Inflammatory macrophage treated with lipopolysaccharide for 4 hours (primary cell): ENCODE data around the gene SELENOP.
"Not testable (repeated sequence)": the region's sequence is repeated elsewhere in the genome, so short reads cannot be mapped to it uniquely, and the experiment has no call there.

ENCODE experiments used
- DNase-seq: peaks from one replicate; pipeline ENCODE4 v3.0.0-alpha.2; 2020

SELENOP gene, protein sequence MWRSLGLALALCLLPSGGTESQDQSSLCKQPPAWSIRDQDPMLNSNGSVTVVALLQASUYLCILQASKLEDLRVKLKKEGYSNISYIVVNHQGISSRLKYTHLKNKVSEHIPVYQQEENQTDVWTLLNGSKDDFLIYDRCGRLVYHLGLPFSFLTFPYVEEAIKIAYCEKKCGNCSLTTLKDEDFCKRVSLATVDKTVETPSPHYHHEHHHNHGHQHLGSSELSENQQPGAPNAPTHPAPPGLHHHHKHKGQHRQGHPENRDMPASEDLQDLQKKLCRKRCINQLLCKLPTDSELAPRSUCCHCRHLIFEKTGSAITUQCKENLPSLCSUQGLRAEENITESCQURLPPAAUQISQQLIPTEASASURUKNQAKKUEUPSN

DNA sequence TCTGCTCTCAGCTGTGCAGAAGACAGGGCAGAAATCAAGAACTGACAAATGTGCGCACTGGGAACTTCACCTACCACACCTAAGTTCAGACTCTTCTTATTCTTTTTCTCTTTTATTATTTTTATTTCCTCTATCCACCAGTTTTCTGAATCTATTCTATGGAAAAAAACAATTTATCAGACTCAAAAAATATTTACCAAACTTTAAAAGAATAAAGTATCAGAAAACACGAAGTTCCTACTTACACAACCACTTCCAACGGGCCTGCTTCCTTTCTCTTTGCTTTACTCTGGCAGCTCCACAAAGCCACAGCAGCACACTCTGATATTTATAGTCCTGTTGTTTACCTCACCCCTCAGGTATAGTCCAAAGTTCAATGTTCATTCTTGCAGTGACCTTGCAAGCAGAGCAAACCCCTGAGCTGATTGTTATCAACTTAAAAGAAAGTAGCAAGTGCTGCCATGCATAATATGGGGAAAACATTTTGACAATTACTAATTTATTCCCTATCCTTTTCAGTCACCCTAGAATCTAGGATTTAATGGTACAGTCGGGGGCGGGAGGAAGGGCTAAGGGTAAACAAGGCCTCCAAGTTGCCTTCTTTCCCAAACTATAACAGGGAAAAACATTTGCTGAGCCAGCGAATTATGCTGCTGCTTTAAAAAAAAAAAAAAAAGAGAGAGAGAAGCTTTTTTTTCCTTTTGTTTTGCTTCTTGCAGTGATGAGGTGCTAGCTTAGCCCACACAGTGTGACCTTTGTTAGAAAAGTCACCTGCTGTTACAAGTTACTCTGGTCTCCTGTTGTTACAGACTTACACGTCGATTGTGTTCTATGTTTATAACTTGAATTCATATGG is at the start of gene SELENOP:
SELENOP (minus strand) TSS at position 302 of the 856 bp plus-strand sequence. CDS start 3,539 bp downstream, outside the sequence.
- peak; percentile 30 for DNase-seq

DNA sequence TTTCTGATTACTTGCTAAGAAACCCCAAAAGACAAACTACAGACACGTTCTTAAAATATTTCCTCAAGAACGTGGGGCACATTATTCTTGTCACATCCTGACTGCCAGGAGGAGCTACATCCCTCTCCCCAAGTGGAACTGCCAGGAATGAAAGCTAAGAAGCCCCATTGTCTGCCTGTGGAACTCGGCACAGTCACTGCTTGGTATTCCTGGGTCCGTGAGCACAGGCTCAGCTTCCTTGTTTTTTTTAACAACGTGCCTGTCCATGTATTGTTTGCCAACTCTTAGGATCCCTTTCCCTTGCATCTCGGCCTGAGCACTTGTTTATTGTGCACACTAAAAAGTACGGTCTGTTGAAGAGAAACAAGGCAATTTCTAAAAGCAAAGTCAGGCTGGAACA is 47.0 kb upstream of the SELENOP start:
- no peak for DNase-seq

DNA sequence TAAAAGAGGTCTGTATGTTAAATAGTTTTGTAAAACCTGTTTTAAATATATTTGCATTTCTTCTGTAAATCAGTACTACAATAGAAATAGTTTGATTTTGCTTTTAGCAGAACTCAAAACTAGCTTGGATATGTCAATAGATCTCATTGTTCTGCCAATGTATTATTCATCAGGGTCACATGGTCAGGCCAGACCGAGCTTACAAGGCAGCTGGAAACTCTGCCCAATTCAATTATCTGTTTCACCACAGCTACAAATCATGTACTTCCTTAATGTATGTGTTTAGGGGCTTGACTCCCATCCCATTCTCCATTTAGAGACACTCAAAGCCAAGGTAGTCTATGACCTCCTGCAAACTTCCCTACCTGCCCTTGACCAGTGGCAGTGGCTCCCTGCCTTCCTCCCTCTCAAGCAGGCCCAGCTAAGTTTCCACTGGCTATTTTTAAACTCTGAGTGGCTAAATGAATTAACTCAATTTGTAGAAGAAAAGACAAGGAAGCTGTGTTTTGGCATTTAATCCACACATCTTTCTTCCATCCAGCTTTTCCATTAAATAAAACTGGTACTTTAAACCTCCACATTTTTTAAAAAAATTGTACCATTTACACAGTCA is 46.4 kb upstream of the SELENOP start:
- no peak for DNase-seq

DNA sequence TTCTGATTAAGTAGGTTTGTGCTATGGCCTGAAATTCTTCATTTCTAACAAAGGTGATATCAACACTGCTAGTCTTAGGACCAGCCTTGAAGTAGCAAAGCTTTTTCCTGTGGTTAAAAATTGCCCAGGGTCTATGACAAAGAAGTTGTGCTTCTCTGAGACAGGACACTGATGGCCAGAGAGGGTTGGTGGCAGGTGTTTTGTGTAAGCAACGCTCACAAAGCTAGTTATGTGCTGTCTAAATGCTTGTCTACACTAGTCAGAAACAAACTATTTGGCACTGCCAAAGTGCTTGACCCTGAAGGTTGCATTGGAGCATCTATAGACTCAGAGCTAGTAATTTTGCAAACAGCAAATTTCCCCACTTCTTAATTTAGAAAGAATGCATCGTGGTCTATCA is 44.1 kb upstream of the SELENOP start:
- DNase-seq, result no peak

DNA sequence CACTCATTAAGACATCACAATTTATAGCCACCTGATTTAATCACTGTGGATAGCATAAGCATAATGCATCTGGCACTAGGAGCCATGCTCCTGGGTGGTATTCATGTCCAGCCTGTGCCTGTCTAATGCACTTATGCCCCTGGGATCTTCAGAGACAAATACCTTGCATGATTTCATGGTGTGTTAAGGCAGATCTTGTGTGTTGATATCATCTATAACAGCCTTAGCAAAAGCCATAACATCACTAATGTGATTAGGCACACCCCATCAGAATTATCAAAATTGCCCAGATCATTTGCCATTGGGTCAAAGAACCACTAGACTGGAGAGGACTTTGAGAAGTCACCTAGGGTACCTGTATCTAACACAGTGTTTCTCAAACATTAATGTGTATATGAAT is 43.7 kb upstream of the SELENOP start:
- no peak for DNase-seq

DNA sequence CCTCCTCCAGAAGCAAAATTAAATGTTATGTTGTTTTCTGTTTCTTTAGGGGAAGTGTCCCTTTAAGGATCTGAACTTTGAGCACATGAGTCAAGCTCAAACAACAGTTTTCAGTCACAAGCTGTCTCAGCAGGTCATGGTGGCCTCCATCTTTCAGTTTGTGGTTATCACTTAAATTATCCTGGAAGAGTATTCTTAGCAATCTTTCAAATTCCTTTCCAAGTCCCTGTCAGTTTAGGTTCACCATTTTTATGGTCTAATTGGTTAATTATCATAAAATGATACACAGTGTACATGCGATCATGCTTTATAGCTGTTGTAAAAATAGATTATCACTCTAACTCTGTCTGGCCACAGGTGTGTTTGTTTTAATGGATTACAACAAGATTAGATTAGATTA is 43.1 kb upstream of the SELENOP start:
- DNase-seq, result no peak

DNA sequence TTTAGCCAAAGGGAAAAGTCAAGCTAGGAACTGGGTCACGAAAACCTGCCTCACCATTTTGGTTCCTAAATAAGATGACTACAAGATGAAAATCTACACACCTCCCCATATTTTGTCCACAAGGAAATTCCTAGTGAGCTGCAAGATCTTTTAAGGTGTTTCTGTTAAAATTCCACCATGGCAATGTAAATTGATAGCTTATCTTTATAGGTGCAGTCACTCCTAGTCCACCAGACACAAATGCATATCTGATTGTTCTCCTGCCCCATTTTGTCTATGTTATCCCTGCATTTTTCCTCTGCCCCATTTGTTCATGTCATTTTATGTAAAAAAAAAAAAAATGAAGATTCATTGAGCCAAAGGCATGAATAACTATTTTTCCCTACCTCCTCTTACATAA is 41.1 kb upstream of the SELENOP start:
- DNase-seq, result no peak

DNA sequence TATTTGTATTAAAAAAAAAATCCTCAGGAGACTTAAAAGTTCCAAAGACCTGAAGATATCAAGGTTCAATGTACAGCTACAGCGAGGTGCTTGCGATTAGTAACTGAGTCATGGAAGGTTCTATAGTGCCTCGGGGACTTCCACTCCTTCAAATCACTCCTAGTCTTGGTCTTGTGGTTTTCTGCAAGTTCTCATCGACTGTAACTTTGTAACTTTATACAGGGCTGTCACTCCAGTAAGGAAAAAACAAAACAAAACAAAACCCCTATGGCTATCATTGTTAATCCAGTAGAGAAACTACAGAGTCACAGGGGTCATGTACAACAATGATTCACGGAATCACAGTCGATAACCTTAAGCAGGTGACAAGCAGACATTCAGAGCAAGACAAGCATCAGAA is 39.8 kb upstream of the SELENOP start:
- DNase-seq, result no peak

DNA sequence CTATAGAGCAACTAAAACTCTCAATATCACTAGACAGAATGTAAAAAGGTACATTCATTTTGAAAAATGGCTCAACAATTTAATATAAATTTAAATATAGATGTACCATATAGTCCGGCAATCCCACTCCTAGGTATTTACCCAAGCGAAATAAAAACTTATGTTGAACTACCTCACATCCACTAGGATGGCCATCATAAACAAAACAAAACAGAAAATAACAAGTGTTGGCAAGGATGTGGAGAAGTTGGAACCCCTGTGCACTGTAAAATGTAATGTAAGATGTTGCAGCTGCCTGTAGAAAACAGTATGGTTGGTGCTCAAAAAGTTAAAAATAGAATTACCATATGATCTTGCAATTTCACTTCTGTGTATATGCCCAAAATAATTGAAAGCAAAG is 36.9 kb upstream of the SELENOP start:
- DNase-seq, result no peak

DNA sequence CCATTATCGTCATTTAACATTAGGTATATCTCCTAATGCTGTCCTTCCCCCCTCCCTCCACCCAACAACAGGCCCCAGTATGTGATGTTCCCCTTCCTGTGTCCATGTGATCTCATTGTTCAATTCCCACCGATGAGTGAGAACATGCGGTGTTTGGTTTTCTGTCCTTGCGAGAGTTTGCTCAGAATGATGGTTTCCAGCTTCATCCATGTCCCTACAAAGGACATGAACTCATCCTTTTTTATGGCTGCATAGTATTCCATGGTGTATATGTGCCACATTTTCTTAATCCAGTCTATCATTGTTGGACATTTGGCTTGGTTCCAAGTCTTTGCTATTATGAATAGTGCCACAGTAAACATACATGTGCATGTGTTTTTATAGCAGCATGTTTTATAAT is 32.7 kb upstream of the SELENOP start:
- not testable (repeated sequence) for DNase-seq

DNA sequence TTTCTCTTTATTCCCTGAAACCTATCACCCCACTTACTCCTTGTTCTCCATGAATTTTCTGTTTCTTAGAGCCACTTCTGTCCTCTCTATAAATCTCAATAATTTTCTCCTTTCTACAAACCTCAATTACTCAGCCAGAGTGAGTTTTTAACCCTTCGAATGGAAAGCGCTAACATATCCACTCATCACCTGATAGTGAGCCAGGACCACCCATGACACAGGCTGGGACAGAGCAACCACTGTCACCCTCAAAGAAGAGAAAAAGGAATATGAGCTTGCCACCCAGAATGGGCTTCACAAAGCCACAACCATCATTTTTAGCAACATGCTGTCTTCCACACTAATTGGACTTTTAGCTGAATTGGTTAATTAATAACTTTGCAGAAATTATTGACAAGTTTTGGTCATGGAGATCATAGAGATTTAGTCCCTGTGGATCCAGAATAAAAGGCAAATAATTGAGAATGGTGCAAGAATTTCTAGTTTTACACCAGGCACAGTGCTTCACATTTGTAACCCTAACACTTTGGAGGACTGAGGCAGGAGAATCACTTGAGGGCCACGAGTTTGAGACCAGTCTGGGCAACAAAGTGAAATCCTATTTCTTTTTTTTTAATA is 32.1 kb upstream of the SELENOP start:
- DNase-seq, result no peak

DNA sequence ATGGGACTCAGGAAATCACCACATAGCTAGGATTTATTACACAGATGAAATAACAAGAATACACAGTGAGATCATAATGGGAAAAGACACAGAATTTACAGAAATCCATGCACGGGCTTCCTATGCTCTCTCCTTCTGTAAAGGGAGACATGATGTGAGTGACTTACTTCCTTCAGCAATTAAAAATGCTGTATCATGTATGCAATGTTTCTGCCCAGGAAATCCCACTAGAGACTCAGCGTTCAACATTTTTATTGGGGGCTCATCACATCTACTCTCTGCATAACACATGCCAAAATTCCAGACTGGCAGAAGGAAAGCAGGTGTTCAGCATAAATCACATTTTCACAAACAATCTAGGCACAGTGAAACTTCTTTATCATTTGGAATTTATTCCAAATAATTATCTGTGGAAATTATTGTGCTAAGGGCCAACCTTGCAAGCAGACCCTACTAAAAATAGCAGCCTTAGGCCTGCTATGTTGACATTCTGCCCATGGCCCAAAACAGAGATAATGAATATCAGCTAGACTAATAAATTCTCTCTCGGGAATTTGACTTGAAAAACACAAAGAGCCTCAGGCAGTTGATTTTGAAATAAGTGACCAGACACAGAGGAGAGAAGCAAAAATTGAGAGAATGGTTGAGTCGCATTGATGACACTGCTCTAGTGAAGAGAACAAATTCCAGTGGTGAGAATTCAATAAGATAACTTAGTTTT is 31.4 kb upstream of the SELENOP start:
- no peak for DNase-seq

DNA sequence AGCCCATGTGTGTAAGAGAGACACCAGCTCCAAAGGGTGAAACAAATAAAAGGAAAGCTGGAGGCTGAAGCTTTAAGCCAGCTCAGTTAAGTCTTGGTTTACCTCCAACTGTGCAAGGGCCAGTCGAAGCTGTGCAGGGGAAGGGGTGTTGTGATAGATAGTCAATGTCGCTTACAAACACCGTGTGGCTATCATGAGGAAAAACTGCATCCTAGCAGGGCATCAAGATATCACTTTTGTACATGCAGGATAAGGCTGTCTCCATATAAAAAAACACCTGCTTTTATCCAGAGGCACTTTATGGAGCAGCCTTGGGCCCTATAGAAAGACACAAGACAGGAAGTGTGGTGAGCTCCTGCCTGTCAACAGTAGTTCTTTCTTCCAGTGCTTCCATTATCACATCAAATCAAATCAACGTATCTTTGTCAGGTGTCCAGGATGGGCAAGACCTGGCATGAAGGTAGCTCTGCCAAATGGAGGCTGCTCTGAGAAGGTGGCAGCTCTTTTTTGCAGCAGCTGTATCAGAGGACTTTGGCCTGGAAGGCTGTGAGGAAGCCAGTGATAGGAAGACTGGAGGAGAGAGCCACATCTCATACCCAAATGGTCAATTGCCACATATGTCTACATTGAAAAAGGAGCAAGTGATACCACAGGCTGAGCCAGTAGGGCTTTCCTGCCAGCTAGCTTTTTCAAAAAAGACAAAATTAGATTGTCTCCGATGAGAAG is 29.3 kb upstream of the SELENOP start:
- DNase-seq, result no peak

DNA sequence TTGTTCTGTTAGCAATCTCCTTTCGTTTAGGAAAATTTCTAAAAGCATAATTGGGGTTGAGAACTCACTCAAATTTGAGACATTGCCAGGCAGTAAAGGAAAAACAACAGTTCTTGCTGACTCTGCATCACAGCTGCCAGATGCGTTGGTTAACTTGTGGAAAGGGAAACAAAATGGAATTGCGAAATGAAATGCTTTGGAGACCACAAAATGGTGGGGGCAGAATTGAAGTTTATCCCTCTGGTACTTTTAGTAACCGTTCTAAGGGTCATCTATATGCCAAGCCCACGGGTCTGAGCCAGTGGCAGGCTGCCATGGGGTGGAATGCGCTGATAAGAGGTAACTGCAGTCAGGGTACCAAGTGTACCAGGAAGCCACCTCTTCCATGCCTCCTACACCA is 28.6 kb upstream of the SELENOP start:
- DNase-seq, result peak; percentile 32

DNA sequence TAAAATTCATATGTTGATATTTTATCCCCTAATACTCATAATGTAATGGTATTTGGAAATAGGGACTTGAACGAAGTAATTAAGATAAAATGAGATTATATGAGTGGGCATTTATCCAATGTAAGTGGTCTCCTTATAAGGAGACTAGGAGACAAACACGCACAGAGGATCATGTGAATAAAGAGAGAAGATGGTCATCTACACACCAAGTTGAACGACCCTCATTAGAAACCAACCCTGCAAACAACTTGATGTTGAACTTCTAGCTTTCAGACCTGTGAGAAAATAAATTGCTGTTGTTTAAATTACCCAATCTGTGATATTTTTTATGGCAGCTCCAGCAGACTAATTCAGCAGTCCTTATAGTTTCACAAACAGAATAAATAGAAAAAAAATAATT is 27.5 kb upstream of the SELENOP start:
- no peak for DNase-seq

DNA sequence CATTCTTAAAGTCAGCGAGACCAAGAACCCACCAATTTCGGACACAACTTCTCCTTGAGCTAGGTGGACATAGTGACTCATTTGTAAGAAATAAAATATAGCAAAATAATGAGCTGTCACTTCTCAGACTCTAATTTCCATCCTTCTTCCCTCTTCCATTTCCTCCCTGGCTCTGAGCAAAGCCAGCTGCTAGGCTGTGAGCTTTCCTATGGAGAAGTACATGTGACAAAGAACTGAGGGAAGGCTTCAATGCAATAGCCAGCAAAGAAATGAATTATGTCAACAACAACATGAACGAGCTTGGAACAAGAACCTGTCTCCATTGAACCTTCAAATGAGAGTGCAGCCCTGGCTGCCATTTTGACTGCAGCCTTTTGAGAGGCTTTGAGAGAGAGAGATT is 25.9 kb upstream of the SELENOP start:
- DNase-seq, result no peak

DNA sequence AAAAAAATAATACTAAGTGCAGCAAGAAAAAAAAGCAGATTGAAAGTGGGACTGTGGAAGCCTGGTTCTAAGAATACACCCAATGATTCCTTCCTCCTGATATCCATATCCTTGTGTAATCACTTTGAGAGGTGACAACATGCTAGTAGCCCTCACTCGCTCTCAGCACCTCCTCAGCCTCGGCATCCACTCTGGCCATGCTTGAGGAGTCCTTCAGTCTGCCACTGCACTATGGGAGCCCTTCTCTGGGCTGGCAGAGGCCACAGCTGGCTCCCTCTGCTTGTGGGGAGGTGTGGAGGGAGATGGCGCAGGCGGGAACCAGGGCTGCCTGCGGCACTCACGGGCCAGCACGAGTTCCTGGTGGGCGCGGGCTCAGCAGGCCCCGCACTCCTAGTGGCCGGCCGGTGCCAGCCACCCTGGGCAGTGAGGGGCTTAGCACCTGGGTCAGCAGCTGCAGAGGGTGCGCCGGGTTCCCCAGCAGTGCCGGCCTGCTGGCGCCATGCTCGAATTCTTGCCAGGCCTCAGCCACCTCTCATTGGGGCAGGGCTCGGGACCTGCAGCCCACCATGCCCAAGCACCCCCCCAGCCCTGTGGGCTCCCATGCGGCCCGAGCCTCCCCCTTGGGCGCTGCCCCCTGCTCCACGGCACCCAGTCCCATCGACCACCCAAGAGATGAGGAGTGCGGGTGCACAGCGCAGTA is 24.5 kb upstream of the SELENOP start:
- DNase-seq, result no peak

DNA sequence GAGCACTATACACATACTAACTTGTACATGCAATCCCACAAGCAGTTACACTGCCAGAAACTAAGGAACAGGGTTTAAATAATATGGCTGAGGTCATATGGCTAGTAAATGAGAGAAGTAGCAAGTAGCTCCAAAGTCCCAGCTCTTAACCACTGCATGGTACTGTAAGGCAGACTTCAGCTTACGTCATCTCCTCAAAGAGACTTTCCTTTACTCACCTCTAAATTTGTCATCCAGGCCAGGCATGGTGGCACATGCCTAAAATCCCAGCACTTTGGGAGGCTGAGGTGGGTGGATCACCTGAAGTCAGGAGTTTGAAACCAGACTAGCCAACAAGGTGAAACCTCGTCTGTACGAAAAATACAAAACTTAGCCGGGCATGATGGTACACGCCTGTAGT is 20.4 kb upstream of the SELENOP start:
- DNase-seq, result no peak

DNA sequence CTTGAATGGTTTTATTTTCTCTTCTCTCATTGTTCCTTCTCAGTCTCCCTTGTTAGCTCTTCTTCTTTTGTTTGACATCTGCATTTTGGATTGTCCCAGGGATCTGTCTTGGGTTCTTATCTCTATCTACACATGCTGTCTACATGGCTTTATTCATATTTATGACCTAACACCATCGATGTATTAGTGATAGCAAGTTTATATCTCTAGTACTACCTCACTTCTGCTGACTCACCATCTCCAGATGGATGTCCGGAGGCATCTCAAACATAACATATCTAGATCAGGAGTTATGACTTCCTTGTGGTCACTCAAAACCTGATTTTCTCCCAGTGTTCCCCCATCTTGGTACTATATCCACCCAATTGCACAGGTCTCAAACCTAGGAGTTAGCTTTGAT is 19.2 kb upstream of the SELENOP start:
- no peak for DNase-seq

DNA sequence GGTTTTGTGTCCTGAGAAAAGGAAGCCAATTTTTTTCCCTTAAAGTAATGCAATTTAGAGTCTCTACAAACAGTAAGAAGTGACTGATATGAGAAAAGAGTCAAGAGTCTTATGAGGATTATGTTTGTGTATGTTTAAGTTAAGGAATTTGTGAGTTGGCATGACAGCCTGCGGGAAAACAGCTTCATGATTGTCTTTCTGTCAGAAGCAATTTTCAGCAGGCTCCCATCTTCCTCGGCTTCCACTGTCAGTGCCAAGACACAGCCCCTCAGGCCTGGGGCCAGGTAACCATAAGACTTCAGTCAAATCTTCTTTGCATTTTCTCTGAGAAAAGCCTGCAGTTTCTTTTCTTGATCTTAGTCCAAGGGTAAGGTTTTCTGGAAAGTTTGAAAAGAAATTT is 17.0 kb upstream of the SELENOP start:
- DNase-seq, result no peak
